Endothelial cell of umbilical vein (primary cell): ENCODE data around the gene PEX10. TPM values are rescaled to one million over a fixed set of nuclear protein-coding genes. Genes with fewer than 3 reads are reported as not detected.

ENCODE experiments used
- BruUV-seq: library from RNA; stranded (reverse); fragments of 400-500 nt; replicated peaks from 2 replicates; lab custom pipeline; 2021; lab: Mats Ljungman, UMichigan
- CTCF ChIA-PET: fragments of 300-600, 350-600 bp; sonication (Branson Sonifier 250); formaldehyde crosslinking; loops from one replicate; lab custom pipeline; 2021; ENCODE audit warnings: antibody characterized with exemption, inconsistent platforms; lab: Charles Lee
- POLR2A ChIA-PET: fragments of 300-600, 350-600 bp; sonication (Branson Sonifier 250); formaldehyde crosslinking; loops from one replicate; lab custom pipeline; 2021; ENCODE audit warnings: antibody characterized with exemption, inconsistent platforms; lab: Charles Lee
- DNase-seq: peaks from one replicate; pipeline ENCODE4 v3.0.0-alpha.2; 2011; ENCODE audit warnings: low read depth, low spot score
- FAIRE-seq: peaks from 2 replicates; lab custom pipeline; 2011; peaks lifted over from hg19 to GRCh38; lab: Jason Lieb, UNC
- H2AFZ ChIP-seq: 2 replicates; pipeline ENCODE4 v1.6.0; 2012; ENCODE audit warnings: low read depth, low read length, control low read depth, inconsistent platforms
- H3K27ac ChIP-seq: 2 replicates; pipeline ENCODE4 v1.5.1; 2011; ENCODE audit warnings: low read depth, mild to moderate bottlenecking, control low read depth, low read length, moderate library complexity; ENCODE audit not compliant: insufficient read depth
- H3K27me3 ChIP-seq, 2 experiments: 2 replicates each; pipeline versions ENCODE4 v1.6.0 to v1.6.1; 2011; ENCODE audit warnings: low read length in 2 of 2, mixed read lengths in 1 of 2; ENCODE audit not compliant: control insufficient read depth in 2 of 2, insufficient read depth in 2 of 2
- H3K36me3 ChIP-seq, 2 experiments: 2 replicates in 1 of 2; 3 replicates in 1 of 2; pipeline ENCODE4 v1.5.1; 2011; ENCODE audit warnings: low read length in 2 of 2, mild to moderate bottlenecking in 1 of 2, moderate library complexity in 1 of 2; ENCODE audit not compliant: control insufficient read depth in 2 of 2, insufficient read depth in 2 of 2; ENCODE audit errors: extremely low read depth in 1 of 2
- H3K4me1 ChIP-seq: 3 replicates; pipeline ENCODE4 v1.5.1; 2011; ENCODE audit warnings: mild to moderate bottlenecking, low read length; ENCODE audit not compliant: control insufficient read depth, insufficient read depth; ENCODE audit errors: extremely low read depth
- H3K4me2 ChIP-seq: 2 replicates; pipeline ENCODE4 v1.6.1; 2011; ENCODE audit warnings: low read length, control low read depth, mixed read lengths; ENCODE audit not compliant: insufficient read depth
- H3K4me3 ChIP-seq, 3 experiments: fragments of 200-600 bp in 1 of 3; sonication (generic), shearing (Covaris generic) in 1 of 3; replicated peaks in 1 of 3; 2 replicates each; pipeline ENCODE4 v1.5.1; 2011 to 2016; ENCODE audit warnings: control low read depth in 3 of 3, low read length in 3 of 3, mild to moderate bottlenecking in 2 of 3, inconsistent platforms in 1 of 3, low read depth in 1 of 3, moderate library complexity in 1 of 3; ENCODE audit not compliant: insufficient read depth in 1 of 3
- H3K79me2 ChIP-seq: 2 replicates; pipeline ENCODE4 v1.6.0; 2012; ENCODE audit warnings: low read length, inconsistent platforms; ENCODE audit not compliant: control insufficient read depth, insufficient read depth
- H3K9ac ChIP-seq: replicated peaks from 2 replicates; pipeline ENCODE3; 2011; ENCODE audit warnings: low read length, control low read depth; ENCODE audit not compliant: insufficient read depth; ENCODE audit errors: extremely low read depth
- H3K9me1 ChIP-seq: replicated peaks from 3 replicates; pipeline ENCODE4 v1.6.0; 2011; ENCODE audit warnings: mild to moderate bottlenecking, low read length; ENCODE audit not compliant: control insufficient read depth, insufficient read depth; ENCODE audit errors: extremely low read depth
- H3K9me3 ChIP-seq: replicated peaks from 2 replicates; pipeline ENCODE4 v1.5.1; 2012; ENCODE audit warnings: low read length, inconsistent platforms; ENCODE audit not compliant: control insufficient read depth, insufficient read depth
- H4K20me1 ChIP-seq: replicated peaks from 2 replicates; pipeline ENCODE3; 2011; ENCODE audit warnings: mild to moderate bottlenecking, low read length; ENCODE audit not compliant: control insufficient read depth, insufficient read depth; ENCODE audit errors: extremely low read depth
- EZH2 ChIP-seq: IDR thresholded peaks from 2 replicates; pipeline ENCODE4 v1.6.1; 2012; ENCODE audit warnings: borderline replicate concordance, low read depth, mild to moderate bottlenecking, moderate library complexity, low read length, inconsistent platforms; ENCODE audit not compliant: severe bottlenecking
- FOS ChIP-seq: IDR thresholded peaks from 2 replicates; pipeline ENCODE4 v1.6.1; 2011; ENCODE audit warnings: mild to moderate bottlenecking, low read length, moderate library complexity, borderline replicate concordance; ENCODE audit not compliant: insufficient read depth
- GATA2 ChIP-seq: IDR thresholded peaks from 2 replicates; pipeline ENCODE4 v1.7.0; 2011; ENCODE audit warnings: low read depth, mild to moderate bottlenecking, moderate library complexity, mixed read lengths, low read length; ENCODE audit not compliant: insufficient read length, insufficient read depth
- JUN ChIP-seq: IDR thresholded peaks from 2 replicates; pipeline ENCODE4 v1.6.1; 2011; ENCODE audit warnings: borderline replicate concordance, low read depth; ENCODE audit not compliant: insufficient read length, insufficient read depth
- MYC ChIP-seq: IDR thresholded peaks from one replicate; pipeline ENCODE4 v1.6.1; 2011; ENCODE audit warnings: mild to moderate bottlenecking, low read depth, low read length
- POLR2A ChIP-seq: IDR thresholded peaks from 2 replicates; pipeline ENCODE4 v1.6.1; 2012; ENCODE audit warnings: low read depth, mild to moderate bottlenecking, control low read depth, low read length
- POLR2AphosphoS5 ChIP-seq: IDR thresholded peaks from 2 replicates; pipeline ENCODE4 v1.6.1; 2012; ENCODE audit warnings: low read depth, mild to moderate bottlenecking, control low read depth, low read length, moderate library complexity; ENCODE audit not compliant: insufficient read depth
- dilution Hi-C: fragments of 300-500 bp; cut with MboI; formaldehyde crosslinking; loops from one replicate; pipeline ENCODE4 v1.15.0; 2019; ENCODE audit warnings: low sequenced_read_pairs; ENCODE audit not compliant: extremely low pct_ligation_motif_present
- intact Hi-C: fragments of 100-400 bp; cut with micrococcal nuclease; formaldehyde crosslinking; loops from one replicate; pipeline ENCODE4 v1.10.0; 2022
- polyA plus RNA-seq, 4 experiments: library from polyadenylated mRNA; depleted of rRNA in 3 of 4; stranded (reverse) in 3 of 4; unstranded in 1 of 4; fragments of >200 nt; gene quantifications; 2 replicates each; pipeline versions ENCODE4 v1.2.1 to v1.2.3, GENCODE V29; 2011 to 2012; ENCODE audit warnings: missing spikeins in 1 of 4
- total RNA-seq: library from RNA; stranded (reverse); gene quantifications from 2 replicates; pipeline ENCODE4 v1.2.3, GENCODE V29; 2021
- TF ChIP-seq, protein P1 (sequence below), 2 donors: IDR thresholded peaks; 1 replicate in 1 of 2; 2 replicates in 1 of 2; pipeline ENCODE4 v1.5.1; 2011; ENCODE audit warnings: low read length in 2 of 2, mild to moderate bottlenecking in 2 of 2, moderate library complexity in 2 of 2, control low read depth in 1 of 2, inconsistent platforms in 1 of 2, low read depth in 1 of 2; ENCODE audit not compliant: insufficient read depth in 1 of 2; ENCODE audit errors: extremely low read depth in 1 of 2
- TF ChIP-seq, protein P2 (sequence below): IDR thresholded peaks from 2 replicates; pipeline ENCODE4 v1.6.1; 2011; ENCODE audit not compliant: insufficient read depth, insufficient read length

PEX10 gene
- total and polyA plus RNA-seq, 2 donors (not counting 3 experiments of a cell fraction or from before 2014, with no cell fraction given), result 25.1 to 26.7 TPM

DNA sequence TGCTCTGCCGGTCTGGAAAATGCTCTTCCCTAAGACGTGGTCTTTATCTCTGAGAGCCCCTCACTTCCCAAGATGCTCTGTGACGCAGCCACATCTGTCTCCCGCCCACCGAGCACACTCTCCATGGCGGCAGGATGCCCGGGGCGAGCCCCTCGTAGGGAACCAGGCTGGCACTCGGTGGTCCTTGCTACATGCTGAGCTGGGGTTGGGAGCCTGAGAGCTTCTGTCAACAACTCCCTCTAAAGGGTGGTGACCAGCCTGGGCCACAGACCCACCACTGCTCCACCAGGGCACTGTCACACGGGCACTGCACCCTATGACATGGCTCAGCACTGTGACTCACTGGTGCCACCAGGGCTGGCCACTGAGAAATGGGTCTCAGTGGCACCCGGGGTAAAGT, 2.6 kb downstream of the PEX10 start:
- Histone ChIP-seq H2AFZ (no peak overlapping the region), H3K4me1 (peaks cover 22% of the 10 kb centered on the region), H3K9me3 (no peaks in the 10 kb centered on the region), H4K20me1 (no peaks in the 10 kb centered on the region), H3K9ac (no peak overlapping the region), H3K79me2 (peaks cover 4% of the 10 kb centered on the region), H3K4me2 (no peak overlapping the region), H3K36me3 (peaks cover 2 to 22% of the 10 kb centered on the region in 2 experiments), H3K27me3 (no peaks in the 10 kb centered on the region), H3K27ac (no peak overlapping the region), H3K9me1 (no peaks in the 10 kb centered on the region), H3K4me3 (no peak overlapping the region)
- POLR2A ChIA-PET, result no interaction called here
- intact Hi-C loops (loop anchor here (5.0 to 10.0 kb wide), 3 partner anchors 98 to 1215 kb away; partner anchors contain the start of genes PRDM16 and TPRG1L), dilution Hi-C loops (no loop called here)
- TF ChIP-seq POLR2A (no peak), FOS (no peak), GATA2 (no peak), POLR2AphosphoS5 (no peak)
- DNase-seq, result no peak
- no peak for FAIRE-seq
- no TSS peak for BruUV-seq
- CTCF ChIA-PET, result no interaction called here

DNA sequence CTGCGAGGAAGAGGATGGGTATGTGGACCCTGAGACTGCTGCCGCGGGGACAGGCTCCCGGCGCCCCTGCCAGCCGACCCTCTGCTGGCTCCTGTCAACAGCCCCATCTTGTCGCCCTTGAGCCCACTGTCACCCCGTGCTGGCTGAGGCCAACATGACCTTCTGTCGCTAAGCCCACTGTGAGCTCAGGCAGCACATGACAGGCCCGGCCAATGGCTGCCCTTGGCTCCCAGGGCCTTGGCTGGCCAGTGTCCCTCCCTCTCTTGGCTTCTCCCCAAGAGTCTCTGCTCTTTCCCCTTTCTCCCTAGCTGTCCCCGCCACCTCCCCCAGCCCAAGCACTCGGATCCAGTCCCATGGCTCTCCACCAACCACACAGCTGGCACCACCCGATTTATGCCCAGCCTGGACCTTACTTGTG, 3.5 kb downstream of the PEX10 start:
- H2AFZ ChIP-seq, result no peak overlapping the region
- intact Hi-C loops, result loop anchor here (10.0 kb wide), 1 partner anchor 1216 kb away; the partner anchor contains the start of gene TPRG1L
- H3K36me3 ChIP-seq, result peaks cover 8 to 31% of the 10 kb centered on the region in 2 experiments
- H3K27me3 ChIP-seq, result no peaks in the 10 kb centered on the region
- no peaks in the 10 kb centered on the region for H4K20me1 ChIP-seq
- ChIA-PET CTCF (no interaction called here), POLR2A (interaction anchor here (0.6 kb wide), 1 partner anchor 594 kb away, joined by 6 read pairs; no protein-coding TSS in a partner anchor)
- DNase-seq, result no peak
- H3K9me1 ChIP-seq, result no peaks in the 10 kb centered on the region
- no peaks in the 10 kb centered on the region for H3K9me3 ChIP-seq
- no TSS peak for BruUV-seq
- no peak overlapping the region for H3K4me2 ChIP-seq
- H3K79me2 ChIP-seq, result peaks cover 4% of the 10 kb centered on the region
- peaks cover 22% of the 10 kb centered on the region for H3K4me1 ChIP-seq
- TF ChIP-seq GATA2, result no peak
- no peak for TF ChIP-seq MYC
- TF ChIP-seq POLR2A, result no peak
- no peak for TF ChIP-seq EZH2
- TF ChIP-seq, protein P1, sequence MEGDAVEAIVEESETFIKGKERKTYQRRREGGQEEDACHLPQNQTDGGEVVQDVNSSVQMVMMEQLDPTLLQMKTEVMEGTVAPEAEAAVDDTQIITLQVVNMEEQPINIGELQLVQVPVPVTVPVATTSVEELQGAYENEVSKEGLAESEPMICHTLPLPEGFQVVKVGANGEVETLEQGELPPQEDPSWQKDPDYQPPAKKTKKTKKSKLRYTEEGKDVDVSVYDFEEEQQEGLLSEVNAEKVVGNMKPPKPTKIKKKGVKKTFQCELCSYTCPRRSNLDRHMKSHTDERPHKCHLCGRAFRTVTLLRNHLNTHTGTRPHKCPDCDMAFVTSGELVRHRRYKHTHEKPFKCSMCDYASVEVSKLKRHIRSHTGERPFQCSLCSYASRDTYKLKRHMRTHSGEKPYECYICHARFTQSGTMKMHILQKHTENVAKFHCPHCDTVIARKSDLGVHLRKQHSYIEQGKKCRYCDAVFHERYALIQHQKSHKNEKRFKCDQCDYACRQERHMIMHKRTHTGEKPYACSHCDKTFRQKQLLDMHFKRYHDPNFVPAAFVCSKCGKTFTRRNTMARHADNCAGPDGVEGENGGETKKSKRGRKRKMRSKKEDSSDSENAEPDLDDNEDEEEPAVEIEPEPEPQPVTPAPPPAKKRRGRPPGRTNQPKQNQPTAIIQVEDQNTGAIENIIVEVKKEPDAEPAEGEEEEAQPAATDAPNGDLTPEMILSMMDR (IDR thresholded peaks at IDR 0.05; ENCODE audit: extremely low read depth in 1 of 2, insufficient read depth in 1 of 2, low read depth in 1 of 2, low read length in 2 of 2), result no peak
- TF ChIP-seq JUN, result no peak
- TF ChIP-seq, protein P2, sequence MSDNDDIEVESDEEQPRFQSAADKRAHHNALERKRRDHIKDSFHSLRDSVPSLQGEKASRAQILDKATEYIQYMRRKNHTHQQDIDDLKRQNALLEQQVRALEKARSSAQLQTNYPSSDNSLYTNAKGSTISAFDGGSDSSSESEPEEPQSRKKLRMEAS, result no peak
- no peak for TF ChIP-seq POLR2AphosphoS5
- TF ChIP-seq FOS, result no peak
- no peak overlapping the region for H3K27ac ChIP-seq
- FAIRE-seq, result no peak
- dilution Hi-C loops, result no loop called here
- no peak overlapping the region for H3K4me3 ChIP-seq
- H3K9ac ChIP-seq, result no peak overlapping the region
